ENCODE data around the gene MED25. TPM values are rescaled to one million over a fixed set of nuclear protein-coding genes. Genes with fewer than 3 reads are reported as not detected.

MED25 gene
- total and polyA plus RNA-seq, 2 of the 8 experiments (the other 6 are each of a cell fraction or from before 2014, with no cell fraction given): 21.6 to 71.4 TPM

DNA sequence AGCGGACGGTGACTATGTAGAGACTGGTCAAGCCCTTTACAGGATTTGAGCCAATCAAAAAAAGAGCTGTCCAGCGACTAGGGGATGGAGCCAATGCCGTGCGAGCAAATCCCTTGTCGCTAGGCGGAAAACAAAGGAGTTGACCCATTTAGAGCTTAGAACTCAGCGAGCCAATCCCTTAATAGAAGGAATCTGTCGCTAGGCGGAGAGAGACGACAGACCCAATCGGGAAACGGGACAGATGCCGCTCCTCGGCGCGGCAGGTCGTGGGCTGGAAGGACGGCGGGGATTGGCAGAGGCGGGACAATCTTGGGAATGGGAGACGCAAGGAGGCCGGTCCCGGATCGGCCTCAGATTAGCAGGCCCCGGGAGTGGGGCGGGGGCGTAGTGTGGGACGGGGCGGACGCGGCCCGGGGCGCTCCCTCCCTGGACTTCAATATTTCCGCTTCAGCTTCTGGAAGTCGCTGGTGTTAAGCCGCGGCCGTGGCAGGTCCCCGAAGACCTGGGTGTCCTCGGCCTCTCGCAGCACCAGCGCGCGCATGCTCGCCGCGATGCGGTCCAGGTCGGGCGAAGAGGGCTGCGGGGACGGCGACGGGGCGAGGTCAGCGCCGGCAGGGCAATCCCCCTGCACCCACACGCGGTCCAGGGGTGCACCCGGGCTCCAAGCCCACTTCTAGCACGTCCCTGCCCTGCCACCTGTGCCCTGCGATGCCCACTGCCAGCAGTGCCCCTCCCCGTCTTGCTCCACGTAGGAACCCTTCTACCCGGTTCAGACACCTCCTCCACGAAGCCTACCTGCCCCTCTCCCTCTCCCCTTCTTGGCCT, 51.6 kb downstream of the MED25 start (continued):
- 0 out of 4 replicates have a peak, but pooled peaks have one; percentile 21 to 56 for TF ChIP-seq SIN3A (conservative IDR thresholded peaks at IDR 0.05 in 1 of 2, IDR thresholded peaks at IDR 0.05 in 1 of 2; ENCODE audit: low read depth in 1 of 2, low read length in 2 of 2)
- TF ChIP-seq SIX5 (IDR thresholded peaks at IDR 0.05; ENCODE audit: low read depth, low read length): no peak
- peak; percentile 63 for TF ChIP-seq KDM4A (IDR thresholded peaks at IDR 0.05; ENCODE audit: low read depth, low read length, severe bottlenecking)
- TF ChIP-seq SIRT6 (IDR thresholded peaks at IDR 0.05; ENCODE audit: low read length): no peak
- peak; percentile 98 for TF ChIP-seq SP1 (IDR thresholded peaks at IDR 0.05; ENCODE audit: low read depth, low read length)
- TF ChIP-seq CHD2 (IDR thresholded peaks at IDR 0.05; ENCODE audit: low read length): peak; percentile 82
- TF ChIP-seq, protein P1, sequence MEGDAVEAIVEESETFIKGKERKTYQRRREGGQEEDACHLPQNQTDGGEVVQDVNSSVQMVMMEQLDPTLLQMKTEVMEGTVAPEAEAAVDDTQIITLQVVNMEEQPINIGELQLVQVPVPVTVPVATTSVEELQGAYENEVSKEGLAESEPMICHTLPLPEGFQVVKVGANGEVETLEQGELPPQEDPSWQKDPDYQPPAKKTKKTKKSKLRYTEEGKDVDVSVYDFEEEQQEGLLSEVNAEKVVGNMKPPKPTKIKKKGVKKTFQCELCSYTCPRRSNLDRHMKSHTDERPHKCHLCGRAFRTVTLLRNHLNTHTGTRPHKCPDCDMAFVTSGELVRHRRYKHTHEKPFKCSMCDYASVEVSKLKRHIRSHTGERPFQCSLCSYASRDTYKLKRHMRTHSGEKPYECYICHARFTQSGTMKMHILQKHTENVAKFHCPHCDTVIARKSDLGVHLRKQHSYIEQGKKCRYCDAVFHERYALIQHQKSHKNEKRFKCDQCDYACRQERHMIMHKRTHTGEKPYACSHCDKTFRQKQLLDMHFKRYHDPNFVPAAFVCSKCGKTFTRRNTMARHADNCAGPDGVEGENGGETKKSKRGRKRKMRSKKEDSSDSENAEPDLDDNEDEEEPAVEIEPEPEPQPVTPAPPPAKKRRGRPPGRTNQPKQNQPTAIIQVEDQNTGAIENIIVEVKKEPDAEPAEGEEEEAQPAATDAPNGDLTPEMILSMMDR (IDR thresholded peaks at IDR 0.05; ENCODE audit: control extremely low read depth in 1 of 3, insufficient read depth in 1 of 3, low read depth in 1 of 3, low read length in 3 of 3): no peak
- TF ChIP-seq, protein P2, sequence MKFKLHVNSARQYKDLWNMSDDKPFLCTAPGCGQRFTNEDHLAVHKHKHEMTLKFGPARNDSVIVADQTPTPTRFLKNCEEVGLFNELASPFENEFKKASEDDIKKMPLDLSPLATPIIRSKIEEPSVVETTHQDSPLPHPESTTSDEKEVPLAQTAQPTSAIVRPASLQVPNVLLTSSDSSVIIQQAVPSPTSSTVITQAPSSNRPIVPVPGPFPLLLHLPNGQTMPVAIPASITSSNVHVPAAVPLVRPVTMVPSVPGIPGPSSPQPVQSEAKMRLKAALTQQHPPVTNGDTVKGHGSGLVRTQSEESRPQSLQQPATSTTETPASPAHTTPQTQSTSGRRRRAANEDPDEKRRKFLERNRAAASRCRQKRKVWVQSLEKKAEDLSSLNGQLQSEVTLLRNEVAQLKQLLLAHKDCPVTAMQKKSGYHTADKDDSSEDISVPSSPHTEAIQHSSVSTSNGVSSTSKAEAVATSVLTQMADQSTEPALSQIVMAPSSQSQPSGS (IDR thresholded peaks at IDR 0.05; ENCODE audit: low read length): 0 out of 2 replicates have a peak, but pooled peaks have one; percentile 41
- peak; percentile 87; the same call in 1 of the 2 replicates for TF ChIP-seq EGR1 (IDR thresholded peaks at IDR 0.05; ENCODE audit: borderline replicate concordance, low read depth, low read length)
- no peak for TF ChIP-seq TAF7 (optimal IDR thresholded peaks at IDR 0.05; ENCODE audit: borderline replicate concordance, low read depth, low read length)
- TF ChIP-seq ZNF274 (IDR thresholded peaks at IDR 0.05; ENCODE audit: borderline replicate concordance, extremely low read depth, low read length): no peak
- TF ChIP-seq RFX5 (IDR thresholded peaks at IDR 0.05; ENCODE audit: borderline replicate concordance, low read depth, low read length): peak; percentile 98
- TF ChIP-seq TBP (IDR thresholded peaks at IDR 0.05; ENCODE audit: low read depth, low read length): peak; percentile 68; the same call in 1 of the 2 replicates
- TF ChIP-seq ASH2L (IDR thresholded peaks at IDR 0.05; ENCODE audit: low read length): peak; percentile 40
